K562 (cell line): ENCODE results near the gene RGS9BP. TPM values are rescaled to one million over a fixed set of nuclear protein-coding genes. Genes with fewer than 3 reads are reported as not detected.

Experiments used
- ARID2 ChIP-seq: fragments of 450-650 bp; IDR thresholded peaks from 2 replicates; pipeline ENCODE4 v1.6.1; 2017; ENCODE audit warnings: antibody characterized with exemption, mild to moderate bottlenecking
- DIDO1 ChIP-seq: fragments of 450-650 bp; IDR thresholded peaks from 2 replicates; pipeline ENCODE4 v1.6.1; 2016; ENCODE audit warnings: low read depth, missing biosample characterization, missing genetic modification characterization
- ELF1 ChIP-seq: fragments of 200-800 bp; sonication (Bioruptor generic); IDR thresholded peaks from 2 replicates; pipeline ENCODE4 v1.6.1; 2016; ENCODE audit warnings: missing genetic modification characterization, missing compliant biosample characterization
- FOXA3 ChIP-seq, 2 experiments: fragments of 450-650 bp in 1 of 2; sonication (generic) in 1 of 2; formaldehyde crosslinking; IDR thresholded peaks in 1 of 2; conservative IDR thresholded peaks in 1 of 2; 2 replicates each; pipeline versions ENCODE4 v1.4.0 to v1.8.0; 2020 to 2022; ENCODE audit warnings: mild to moderate bottlenecking in 2 of 2, missing genetic modification reagents in 1 of 2
- HDAC6 ChIP-seq: IDR thresholded peaks from 2 replicates; pipeline ENCODE4 v1.6.1; 2012; ENCODE audit warnings: low read depth, mild to moderate bottlenecking, control low read depth, inconsistent platforms, low read length, moderate library complexity
- LARP7 ChIP-seq: fragments of 450-650 bp; IDR thresholded peaks from 2 replicates; pipeline ENCODE4 v1.6.1; 2016
- MCM2 ChIP-seq: fragments of 450-650 bp; IDR thresholded peaks from 2 replicates; pipeline ENCODE4 v1.6.1; 2017; ENCODE audit warnings: low read depth, mild to moderate bottlenecking
- NFXL1 ChIP-seq: fragments of 450-650 bp; formaldehyde crosslinking; IDR thresholded peaks from 2 replicates; pipeline ENCODE4 v1.4.0; 2021; ENCODE audit warnings: mild to moderate bottlenecking
- NFYB ChIP-seq: IDR thresholded peaks from 2 replicates; pipeline ENCODE4 v1.6.1; 2011; ENCODE audit warnings: mild to moderate bottlenecking, moderate library complexity; ENCODE audit not compliant: insufficient read length; ENCODE audit errors: extremely low read depth
- SETDB1 ChIP-seq: IDR thresholded peaks from one replicate; pipeline ENCODE4 v1.6.1; 2012; ENCODE audit warnings: low read length, control low read depth, inconsistent platforms
- SLC30A9 ChIP-seq: fragments of 250-450 bp; sonication (Bioruptor Pico); IDR thresholded peaks from 2 replicates; pipeline ENCODE4 v1.8.0; 2022; ENCODE audit warnings: mild to moderate bottlenecking, moderate library complexity
- TAL1 ChIP-seq: fragments of 450-650 bp; IDR thresholded peaks from 2 replicates; pipeline ENCODE4 v1.6.1; 2016; ENCODE audit warnings: mild to moderate bottlenecking
- TRIM24 ChIP-seq, 2 experiments: fragments of 450-650 bp; IDR thresholded peaks; 2 replicates each; pipeline ENCODE4 v1.6.1; 2016
- ZC3H11A ChIP-seq: IDR thresholded peaks from 2 replicates; pipeline ENCODE4 v1.6.1; 2012; ENCODE audit warnings: low read depth, low read length, improper control_type of control experiment
- ZFP1 ChIP-seq: fragments of 450-650 bp; formaldehyde crosslinking; IDR thresholded peaks from 2 replicates; pipeline ENCODE4 v1.4.0; 2020; ENCODE audit warnings: mild to moderate bottlenecking, mixed read lengths
- ZNF140 ChIP-seq: fragments of 250-450 bp; sonication (Bioruptor Pico); IDR thresholded peaks from 2 replicates; pipeline ENCODE4 v1.8.0; 2021; ENCODE audit warnings: moderate library complexity, mild to moderate bottlenecking, inconsistent platforms
- ZNF232 ChIP-seq: sonication (generic); formaldehyde crosslinking; IDR thresholded peaks from 2 replicates; pipeline ENCODE4 v1.8.0; 2022; ENCODE audit warnings: mild to moderate bottlenecking, missing genetic modification reagents
- polyA plus RNA-seq, 8 experiments: library from polyadenylated mRNA; depleted of rRNA in 4 of 8; stranded (reverse) in 5 of 8; unstranded in 3 of 8; fragments of >200 nt; fragmentation: Nextera tagmentation in 2 of 8; fragmentation: Illumina TruSeq in 1 of 8; extraction: Ambion mirVana in 2 of 8; extraction: Trizol in 1 of 8; gene quantifications; 2 replicates each; pipeline versions ENCODE4 v1.2.1 to v1.2.3, GENCODE V29; 2011 to 2014; ENCODE audit warnings: inconsistent platforms in 1 of 8, missing spikeins in 1 of 8
- total RNA-seq, 7 experiments: library from RNA; depleted of rRNA in 6 of 7; stranded (reverse); fragments of >200 nt in 6 of 7; fragmentation: Illumina TruSeq in 2 of 7; extraction: Trizol in 2 of 7; gene quantifications; 2 replicates each; pipeline versions ENCODE4 v1.2.1 to v1.2.3, GENCODE V29; 2011 to 2021; ENCODE audit warnings: low replicate concordance in 1 of 7
- TF ChIP-seq, protein P1 (sequence below): fragments of 250-450 bp; sonication (Bioruptor Pico); IDR thresholded peaks from 2 replicates; pipeline ENCODE4 v1.8.0; 2022; ENCODE audit warnings: moderate library complexity, mild to moderate bottlenecking, inconsistent platforms
- TF ChIP-seq, protein P2 (sequence below): fragments of 450-650 bp; IDR thresholded peaks from 2 replicates; pipeline ENCODE4 v1.6.1; 2016; ENCODE audit warnings: borderline replicate concordance
- TF ChIP-seq, protein P3 (sequence below): fragments of 250-450 bp; sonication (Bioruptor Pico); IDR thresholded peaks from 2 replicates; pipeline ENCODE4 v1.8.0; 2022; ENCODE audit warnings: inconsistent platforms
- TF ChIP-seq, protein P4 (sequence below), 2 experiments: IDR thresholded peaks; 2 replicates each; pipeline ENCODE4 v1.6.1; 2012; ENCODE audit warnings: improper control_type of control experiment in 2 of 2, low read depth in 2 of 2, low read length in 2 of 2, borderline replicate concordance in 1 of 2
- TF ChIP-seq, protein P5 (sequence below): fragments of 450-650 bp; conservative IDR thresholded peaks from 2 replicates; pipeline ENCODE4 v1.6.1; 2016; ENCODE audit warnings: missing genetic modification characterization, low read depth, mild to moderate bottlenecking, control low read depth, missing compliant biosample characterization

RGS9BP gene
- total and polyA plus RNA-seq, 9 of the 15 experiments (the other 6 are each of a cell fraction or from before 2014, with no cell fraction given) = 0.03 to 1.3 (median 0.49) TPM

DNA sequence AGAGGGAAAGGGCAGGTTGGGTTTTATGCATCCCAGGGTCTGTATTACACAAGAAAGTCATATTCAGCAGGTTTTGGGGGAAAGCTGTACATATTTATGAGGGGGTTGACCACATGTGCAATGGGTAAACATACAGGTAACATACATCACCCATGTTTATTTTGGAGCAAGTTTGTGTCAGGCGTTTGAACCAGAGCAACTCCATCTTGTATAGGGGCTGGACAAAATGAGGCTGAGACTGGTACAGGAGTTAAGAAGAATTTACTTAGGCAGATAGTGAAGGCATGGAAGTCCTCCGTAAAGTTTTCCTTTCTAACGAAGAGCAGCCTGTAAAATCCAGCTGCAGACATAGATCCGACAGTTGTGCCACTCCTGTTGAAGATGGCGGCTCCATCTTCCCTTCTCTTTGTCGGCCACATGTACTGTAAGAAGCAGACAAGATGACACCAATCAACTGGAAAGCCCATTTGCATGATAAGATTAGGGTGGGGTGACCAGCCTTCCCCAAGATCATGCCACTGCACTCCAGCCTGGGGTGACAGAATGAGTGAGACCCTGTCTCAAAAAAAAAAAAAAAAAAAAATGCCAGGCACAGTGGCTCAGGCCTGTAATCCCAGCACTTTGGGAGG, 11.3 kb downstream of the RGS9BP start (continued):
- no peak for TF ChIP-seq TRIM24 (IDR thresholded peaks at IDR 0.05)
- TF ChIP-seq, protein P1, sequence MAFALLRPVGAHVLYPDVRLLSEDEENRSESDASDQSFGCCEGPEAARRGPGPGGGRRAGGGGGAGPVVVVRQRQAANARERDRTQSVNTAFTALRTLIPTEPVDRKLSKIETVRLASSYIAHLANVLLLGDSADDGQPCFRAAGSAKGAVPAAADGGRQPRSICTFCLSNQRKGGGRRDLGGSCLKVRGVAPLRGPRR (CRISPR knock-in tag) = peak; percentile 94
- TF ChIP-seq, protein P2, sequence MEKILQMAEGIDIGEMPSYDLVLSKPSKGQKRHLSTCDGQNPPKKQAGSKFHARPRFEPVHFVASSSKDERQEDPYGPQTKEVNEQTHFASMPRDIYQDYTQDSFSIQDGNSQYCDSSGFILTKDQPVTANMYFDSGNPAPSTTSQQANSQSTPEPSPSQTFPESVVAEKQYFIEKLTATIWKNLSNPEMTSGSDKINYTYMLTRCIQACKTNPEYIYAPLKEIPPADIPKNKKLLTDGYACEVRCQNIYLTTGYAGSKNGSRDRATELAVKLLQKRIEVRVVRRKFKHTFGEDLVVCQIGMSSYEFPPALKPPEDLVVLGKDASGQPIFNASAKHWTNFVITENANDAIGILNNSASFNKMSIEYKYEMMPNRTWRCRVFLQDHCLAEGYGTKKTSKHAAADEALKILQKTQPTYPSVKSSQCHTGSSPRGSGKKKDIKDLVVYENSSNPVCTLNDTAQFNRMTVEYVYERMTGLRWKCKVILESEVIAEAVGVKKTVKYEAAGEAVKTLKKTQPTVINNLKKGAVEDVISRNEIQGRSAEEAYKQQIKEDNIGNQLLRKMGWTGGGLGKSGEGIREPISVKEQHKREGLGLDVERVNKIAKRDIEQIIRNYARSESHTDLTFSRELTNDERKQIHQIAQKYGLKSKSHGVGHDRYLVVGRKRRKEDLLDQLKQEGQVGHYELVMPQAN = no peak
- no peak for TF ChIP-seq DIDO1 (tag)
- no peak for TF ChIP-seq ZC3H11A
- no peak for TF ChIP-seq ZNF140 (CRISPR knock-in tag)
- no peak for TF ChIP-seq NFYB
- TF ChIP-seq, protein P3, sequence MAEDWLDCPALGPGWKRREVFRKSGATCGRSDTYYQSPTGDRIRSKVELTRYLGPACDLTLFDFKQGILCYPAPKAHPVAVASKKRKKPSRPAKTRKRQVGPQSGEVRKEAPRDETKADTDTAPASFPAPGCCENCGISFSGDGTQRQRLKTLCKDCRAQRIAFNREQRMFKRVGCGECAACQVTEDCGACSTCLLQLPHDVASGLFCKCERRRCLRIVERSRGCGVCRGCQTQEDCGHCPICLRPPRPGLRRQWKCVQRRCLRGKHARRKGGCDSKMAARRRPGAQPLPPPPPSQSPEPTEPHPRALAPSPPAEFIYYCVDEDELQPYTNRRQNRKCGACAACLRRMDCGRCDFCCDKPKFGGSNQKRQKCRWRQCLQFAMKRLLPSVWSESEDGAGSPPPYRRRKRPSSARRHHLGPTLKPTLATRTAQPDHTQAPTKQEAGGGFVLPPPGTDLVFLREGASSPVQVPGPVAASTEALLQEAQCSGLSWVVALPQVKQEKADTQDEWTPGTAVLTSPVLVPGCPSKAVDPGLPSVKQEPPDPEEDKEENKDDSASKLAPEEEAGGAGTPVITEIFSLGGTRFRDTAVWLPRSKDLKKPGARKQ (CRISPR knock-in tag) = 0 out of 2 replicates have a peak, but pooled peaks have one; percentile 62
- TF ChIP-seq SETDB1 = no peak
- peak in 1 of 2 experiments; percentile 28; a peak in 1 of 4 replicates for TF ChIP-seq FOXA3 (CRISPR knock-in tag; conservative IDR thresholded peaks at IDR 0.05 in 1 of 2, IDR thresholded peaks at IDR 0.05 in 1 of 2)
- no peak for TF ChIP-seq TAL1
- TF ChIP-seq MCM2 = no peak
- no peak for TF ChIP-seq SLC30A9 (CRISPR knock-in tag)
- TF ChIP-seq, protein P4, sequence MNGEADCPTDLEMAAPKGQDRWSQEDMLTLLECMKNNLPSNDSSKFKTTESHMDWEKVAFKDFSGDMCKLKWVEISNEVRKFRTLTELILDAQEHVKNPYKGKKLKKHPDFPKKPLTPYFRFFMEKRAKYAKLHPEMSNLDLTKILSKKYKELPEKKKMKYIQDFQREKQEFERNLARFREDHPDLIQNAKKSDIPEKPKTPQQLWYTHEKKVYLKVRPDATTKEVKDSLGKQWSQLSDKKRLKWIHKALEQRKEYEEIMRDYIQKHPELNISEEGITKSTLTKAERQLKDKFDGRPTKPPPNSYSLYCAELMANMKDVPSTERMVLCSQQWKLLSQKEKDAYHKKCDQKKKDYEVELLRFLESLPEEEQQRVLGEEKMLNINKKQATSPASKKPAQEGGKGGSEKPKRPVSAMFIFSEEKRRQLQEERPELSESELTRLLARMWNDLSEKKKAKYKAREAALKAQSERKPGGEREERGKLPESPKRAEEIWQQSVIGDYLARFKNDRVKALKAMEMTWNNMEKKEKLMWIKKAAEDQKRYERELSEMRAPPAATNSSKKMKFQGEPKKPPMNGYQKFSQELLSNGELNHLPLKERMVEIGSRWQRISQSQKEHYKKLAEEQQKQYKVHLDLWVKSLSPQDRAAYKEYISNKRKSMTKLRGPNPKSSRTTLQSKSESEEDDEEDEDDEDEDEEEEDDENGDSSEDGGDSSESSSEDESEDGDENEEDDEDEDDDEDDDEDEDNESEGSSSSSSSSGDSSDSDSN (IDR thresholded peaks at IDR 0.05; ENCODE audit: borderline replicate concordance in 1 of 2, low read depth in 2 of 2, low read length in 2 of 2) = no peak
- TF ChIP-seq, protein P5, sequence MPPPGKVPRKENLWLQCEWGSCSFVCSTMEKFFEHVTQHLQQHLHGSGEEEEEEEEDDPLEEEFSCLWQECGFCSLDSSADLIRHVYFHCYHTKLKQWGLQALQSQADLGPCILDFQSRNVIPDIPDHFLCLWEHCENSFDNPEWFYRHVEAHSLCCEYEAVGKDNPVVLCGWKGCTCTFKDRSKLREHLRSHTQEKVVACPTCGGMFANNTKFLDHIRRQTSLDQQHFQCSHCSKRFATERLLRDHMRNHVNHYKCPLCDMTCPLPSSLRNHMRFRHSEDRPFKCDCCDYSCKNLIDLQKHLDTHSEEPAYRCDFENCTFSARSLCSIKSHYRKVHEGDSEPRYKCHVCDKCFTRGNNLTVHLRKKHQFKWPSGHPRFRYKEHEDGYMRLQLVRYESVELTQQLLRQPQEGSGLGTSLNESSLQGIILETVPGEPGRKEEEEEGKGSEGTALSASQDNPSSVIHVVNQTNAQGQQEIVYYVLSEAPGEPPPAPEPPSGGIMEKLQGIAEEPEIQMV = peak; percentile 90
- no peak for TF ChIP-seq ARID2
- TF ChIP-seq ZNF232 (CRISPR knock-in tag) = no peak
- no peak for TF ChIP-seq HDAC6
- no peak for TF ChIP-seq LARP7
- TF ChIP-seq ZFP1 = peak; percentile 82
- peak; percentile 90; the same call in 1 of the 2 replicates for TF ChIP-seq NFXL1
- no peak for TF ChIP-seq ELF1 (tag)
